Activated T-cell treated with anti-CD3 and anti-CD28 coated beads, Interleukin-2, amount 50 U/mL, for 4 hours (primary cell): ENCODE results near the gene FBXW8. TPM values are rescaled to one million over a fixed set of nuclear protein-coding genes. Genes with fewer than 3 reads are reported as not detected.

Experiments
- ATAC-seq, 2 donors: fragments of 200-7000 bp; cut with Tn5 transposase; one replicate each; pipeline ENCODE4 v1.10.0; 2021
- DNase-seq: peaks from one replicate; pipeline ENCODE4 v3.0.0-alpha.2; 2020
- H3K27me3 Mint-ChIP-seq: one replicate; pipeline ENCODE4 v1.8.0; 2021; ENCODE audit warnings: low read depth, mixed read lengths
- H3K36me3 Mint-ChIP-seq: one replicate; pipeline ENCODE4 v1.8.0; 2022; ENCODE audit warnings: mixed read lengths; ENCODE audit not compliant: insufficient read depth
- H3K4me1 Mint-ChIP-seq: one replicate; pipeline ENCODE4 v1.8.0; 2021; ENCODE audit warnings: low read depth, mixed read lengths
- H3K4me3 Mint-ChIP-seq: one replicate; pipeline ENCODE4 v1.8.0; 2021; ENCODE audit warnings: mild to moderate bottlenecking, moderate library complexity, mixed read lengths
- H3K9me3 Mint-ChIP-seq: one replicate; pipeline ENCODE4 v1.8.0; 2021; ENCODE audit warnings: mixed read lengths
- total RNA-seq, 3 donors: library from RNA; stranded (reverse); gene quantifications; one replicate each; pipeline ENCODE4 v1.2.1, GENCODE V29; 2021

The FBXW8 gene
- total RNA-seq, 3 donors from 2014 or later, result 5.6 to 8.3 (median 5.9) TPM

GRCh38 chr12:116969615-116970585 lies 59.1 kb downstream of the FBXW8 start:
- ATAC-seq (no peak), DNase-seq (no peak)
- H3K4me1 Mint-ChIP-seq, result no peaks in the 10 kb centered on the region
- no peaks in the 10 kb centered on the region for H3K27me3 Mint-ChIP-seq
- H3K4me3 Mint-ChIP-seq, result no peak overlapping the region
- H3K9me3 Mint-ChIP-seq, result no peaks in the 10 kb centered on the region
- H3K36me3 Mint-ChIP-seq, result peaks cover 44% of the 10 kb centered on the region

GRCh38 chr12:116971222-116971621 lies 60.5 kb downstream of the FBXW8 start:
- Mint-ChIP-seq H3K36me3 (peaks cover 37% of the 10 kb centered on the region), H3K4me3 (no peak overlapping the region), H3K27me3 (no peaks in the 10 kb centered on the region), H3K9me3 (no peaks in the 10 kb centered on the region), H3K4me1 (no peaks in the 10 kb centered on the region)
- DNase-seq, result no peak
- no peak for ATAC-seq

GRCh38 chr12:116975779-116976393 lies 65.1 kb downstream of the FBXW8 start:
- Mint-ChIP-seq H3K27me3 (no peaks in the 10 kb centered on the region), H3K9me3 (no peaks in the 10 kb centered on the region), H3K4me1 (no peaks in the 10 kb centered on the region), H3K4me3 (no peak overlapping the region), H3K36me3 (peaks cover 37% of the 10 kb centered on the region)
- ATAC-seq (no peak), DNase-seq (no peak)

- ATAC-seq, result no peak
- no peaks in the 10 kb centered on the region for H3K27me3 Mint-ChIP-seq
- H3K9me3 Mint-ChIP-seq, result no peaks in the 10 kb centered on the region
- no peak for DNase-seq
- H3K4me1 Mint-ChIP-seq, result no peaks in the 10 kb centered on the region
- H3K4me3 Mint-ChIP-seq, result no peak overlapping the region
- peaks cover 26% of the 10 kb centered on the region for H3K36me3 Mint-ChIP-seq
Measured at GRCh38 chr12:116977465-116978380, 67.0 kb downstream of the FBXW8 start.

- Mint-ChIP-seq H3K4me1 (no peaks in the 10 kb centered on the region), H3K36me3 (peaks cover 15% of the 10 kb centered on the region), H3K27me3 (no peaks in the 10 kb centered on the region), H3K9me3 (no peaks in the 10 kb centered on the region), H3K4me3 (no peak overlapping the region)
- no peak for DNase-seq
- no peak for ATAC-seq
Measured at GRCh38 chr12:116978791-116979508, 68.2 kb downstream of the FBXW8 start.

- H3K27me3 Mint-ChIP-seq, result no peaks in the 10 kb centered on the region
- DNase-seq, result no peak
Measured at GRCh38 chr12:116980083-116980482, 69.3 kb downstream of the FBXW8 start.

GRCh38 chr12:116982791-116983411 lies 72.2 kb downstream of the FBXW8 start:
- no peaks in the 10 kb centered on the region for H3K27me3 Mint-ChIP-seq
- ATAC-seq, result no peak
- H3K4me1 Mint-ChIP-seq, result no peaks in the 10 kb centered on the region
- no peak overlapping the region for H3K4me3 Mint-ChIP-seq
- H3K9me3 Mint-ChIP-seq, result no peaks in the 10 kb centered on the region
- H3K36me3 Mint-ChIP-seq, result peaks cover 24% of the 10 kb centered on the region
- no peak for DNase-seq

More at GRCh38 chr12:116980083-116980482, 69.3 kb downstream of the FBXW8 start:
- H3K4me3 Mint-ChIP-seq, result no peak overlapping the region
- H3K9me3 Mint-ChIP-seq, result no peaks in the 10 kb centered on the region
- ATAC-seq, result no peak
- H3K36me3 Mint-ChIP-seq, result peaks cover 15% of the 10 kb centered on the region
- H3K4me1 Mint-ChIP-seq, result no peaks in the 10 kb centered on the region

- Mint-ChIP-seq H3K27me3 (no peaks in the 10 kb centered on the region), H3K36me3 (peaks cover 24% of the 10 kb centered on the region), H3K4me1 (no peaks in the 10 kb centered on the region), H3K4me3 (no peak overlapping the region), H3K9me3 (no peaks in the 10 kb centered on the region)
- DNase-seq, result no peak
- no peak for ATAC-seq
Measured at GRCh38 chr12:116984098-116984497, 73.3 kb downstream of the FBXW8 start.

GRCh38 chr12:116990329-116990728 lies 79.6 kb downstream of the FBXW8 start:
- no peak overlapping the region for H3K4me3 Mint-ChIP-seq

GRCh38 chr12:116990971-116991966 lies 80.5 kb downstream of the FBXW8 start:
- DNase-seq (no peak), ATAC-seq (no peak)
- H3K9me3 Mint-ChIP-seq, result no peaks in the 10 kb centered on the region
- no peak overlapping the region for H3K4me3 Mint-ChIP-seq
- no peaks in the 10 kb centered on the region for H3K27me3 Mint-ChIP-seq
- no peaks in the 10 kb centered on the region for H3K4me1 Mint-ChIP-seq
- H3K36me3 Mint-ChIP-seq, result peaks cover 38% of the 10 kb centered on the region

More at GRCh38 chr12:116990329-116990728, 79.6 kb downstream of the FBXW8 start:
- no peaks in the 10 kb centered on the region for H3K9me3 Mint-ChIP-seq
- no peak for DNase-seq
- H3K4me1 Mint-ChIP-seq, result no peaks in the 10 kb centered on the region
- peaks cover 45% of the 10 kb centered on the region for H3K36me3 Mint-ChIP-seq
- no peaks in the 10 kb centered on the region for H3K27me3 Mint-ChIP-seq
- no peak for ATAC-seq

GRCh38 chr12:116996093-116996492 lies 85.3 kb downstream of the FBXW8 start:
- DNase-seq, result no peak
- no peaks in the 10 kb centered on the region for H3K9me3 Mint-ChIP-seq
- no peak for ATAC-seq
- no peak overlapping the region for H3K4me3 Mint-ChIP-seq
- peaks cover 15% of the 10 kb centered on the region for H3K36me3 Mint-ChIP-seq
- H3K4me1 Mint-ChIP-seq, result no peaks in the 10 kb centered on the region
- H3K27me3 Mint-ChIP-seq, result no peaks in the 10 kb centered on the region

GRCh38 chr12:116996621-116997020 lies 85.9 kb downstream of the FBXW8 start:
- no peak overlapping the region for H3K4me3 Mint-ChIP-seq
- no peaks in the 10 kb centered on the region for H3K9me3 Mint-ChIP-seq
- H3K36me3 Mint-ChIP-seq, result peaks cover 11% of the 10 kb centered on the region
- DNase-seq (no peak), ATAC-seq (no peak)
- no peaks in the 10 kb centered on the region for H3K27me3 Mint-ChIP-seq
- H3K4me1 Mint-ChIP-seq, result no peaks in the 10 kb centered on the region
